OCI-LY1 (cell line): ENCODE data around the gene SAMD11.

ENCODE experiments used
- H2AFZ ChIP-seq: fragments of 200-600 bp; sonication (generic), shearing (Covaris generic); 2 replicates; pipeline ENCODE4 v1.6.0; 2014; ENCODE audit warnings: antibody characterized with exemption, mild to moderate bottlenecking, low read length
- H3F3A ChIP-seq: fragments of 200-600 bp; sonication (generic), shearing (Covaris generic); 2 replicates; pipeline ENCODE4 v1.6.0; 2014; ENCODE audit warnings: mild to moderate bottlenecking, antibody characterized with exemption, low read length, moderate library complexity; ENCODE audit not compliant: insufficient read depth
- H3K27ac ChIP-seq: fragments of 200-600 bp; sonication (generic); 2 replicates; pipeline ENCODE4 v1.5.1; 2014; ENCODE audit warnings: low read length, mixed run types, mild to moderate bottlenecking, low read depth; ENCODE audit not compliant: poor library complexity, severe bottlenecking
- H3K27me3 ChIP-seq: fragments of 200-600 bp; sonication (generic); 2 replicates; pipeline ENCODE4 v1.6.0; 2014; ENCODE audit warnings: antibody characterized with exemption, mild to moderate bottlenecking, low read length, moderate library complexity; ENCODE audit not compliant: insufficient read depth
- H3K36me3 ChIP-seq: fragments of 200-600 bp; sonication (generic); 2 replicates; pipeline ENCODE4 v1.6.1; 2014; ENCODE audit warnings: mild to moderate bottlenecking, antibody characterized with exemption, low read length, moderate library complexity, mixed read lengths; ENCODE audit not compliant: insufficient read depth
- H3K4me1 ChIP-seq: fragments of 200-600 bp; sonication (generic); 2 replicates; pipeline ENCODE4 v1.5.1; 2014; ENCODE audit warnings: mild to moderate bottlenecking, low read length, moderate library complexity; ENCODE audit not compliant: insufficient read depth, severe bottlenecking
- H3K4me2 ChIP-seq: fragments of 200-600 bp; sonication (generic), shearing (Covaris generic); 2 replicates; pipeline ENCODE4 v1.6.1; 2014; ENCODE audit warnings: low read length
- H3K4me3 ChIP-seq: fragments of 200-600 bp; sonication (generic); 2 replicates; pipeline ENCODE4 v1.5.1; 2014; ENCODE audit warnings: low read length, low read depth, mild to moderate bottlenecking, mixed read lengths; ENCODE audit not compliant: poor library complexity, severe bottlenecking
- H3K79me2 ChIP-seq: fragments of 200-600 bp; shearing (Covaris generic); 2 replicates; pipeline ENCODE4 v1.6.1; 2016; ENCODE audit warnings: mixed run types, low read length, mixed read lengths; ENCODE audit not compliant: insufficient read depth
- H3K9ac ChIP-seq: fragments of 200-600 bp; sonication (generic), shearing (Covaris generic); 2 replicates; pipeline ENCODE4 v1.6.1; 2014; ENCODE audit warnings: mild to moderate bottlenecking, low read length, mixed read lengths
- H3K9me2 ChIP-seq: fragments of 200-600 bp; sonication (generic), shearing (Covaris generic); 2 replicates; pipeline ENCODE4 v1.6.1; 2014; ENCODE audit warnings: low read depth, mild to moderate bottlenecking, low read length, mixed read lengths
- H3K9me3 ChIP-seq: fragments of 200-600 bp; shearing (Covaris generic); 2 replicates; pipeline ENCODE4 v1.6.1; 2014; ENCODE audit warnings: low read length, mixed read lengths
- H4K20me1 ChIP-seq: fragments of 200-600 bp; sonication (generic), shearing (Covaris generic); 2 replicates; pipeline ENCODE4 v1.6.0; 2016; ENCODE audit warnings: mild to moderate bottlenecking, low read length; ENCODE audit not compliant: insufficient read depth
- CTCF ChIP-seq: fragments of 200-600 bp; sonication (generic), shearing (Covaris generic); IDR thresholded peaks from 2 replicates; pipeline ENCODE4 v1.5.1; 2017; ENCODE audit warnings: mild to moderate bottlenecking, antibody characterized with exemption, low read length, moderate library complexity, mixed read lengths
- EZH2 ChIP-seq: fragments of 200-600 bp; sonication (generic), shearing (Covaris generic); IDR thresholded peaks from 2 replicates; pipeline ENCODE4 v1.8.0; 2017; ENCODE audit warnings: borderline replicate concordance, mixed run types, mild to moderate bottlenecking, antibody characterized with exemption, low read length, moderate library complexity, mixed read lengths

SAMD11 gene

DNA sequence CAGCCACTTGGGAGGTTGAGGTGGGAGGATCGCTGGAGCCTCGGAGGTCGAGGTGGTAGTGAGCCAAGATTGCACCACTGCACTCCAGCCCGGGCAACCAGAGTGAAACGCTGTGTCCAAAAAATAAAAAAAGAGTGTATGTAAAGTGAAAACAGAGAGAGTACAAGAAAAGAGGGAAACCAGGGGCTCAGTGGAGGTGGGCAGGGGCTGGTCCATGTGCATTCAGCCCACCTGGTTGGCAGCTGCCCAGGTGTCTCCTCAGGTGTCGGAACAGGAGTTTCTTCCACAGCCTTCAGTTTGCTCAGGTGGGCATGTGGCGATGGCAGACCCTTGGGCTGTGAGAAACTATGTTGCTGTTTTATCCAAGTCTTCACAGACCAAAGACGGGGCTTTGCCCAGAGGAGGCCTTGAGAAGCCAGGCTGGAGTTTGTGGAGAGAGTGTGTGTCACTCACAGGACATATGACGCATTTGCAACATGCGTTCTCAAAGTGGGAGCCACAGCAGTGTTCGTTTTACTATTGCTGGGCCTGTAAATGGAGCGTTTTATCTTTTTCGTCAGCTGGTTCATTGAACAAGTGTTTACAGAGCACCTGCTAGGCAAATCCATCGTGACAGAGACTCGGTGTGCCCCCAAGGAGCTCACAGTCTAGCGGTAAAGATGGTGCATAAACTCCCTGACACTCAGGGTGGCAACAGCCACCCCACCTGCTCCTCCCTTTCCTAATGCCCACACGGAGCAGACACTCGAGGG, 22.4 kb upstream of the SAMD11 start:
- TF ChIP-seq CTCF = no peak
- TF ChIP-seq EZH2 = no peak
- H3K27me3 ChIP-seq = peaks cover 11% of the 10 kb centered on the region; the same call in 1 of the 2 replicates

GRCh38 chr1:902802-903201, 20.9 kb upstream of the SAMD11 start:
- H3K9me3 ChIP-seq = no peaks in the 10 kb centered on the region
- no peak overlapping the region for H3K4me3 ChIP-seq
- peaks cover 11% of the 10 kb centered on the region; the same call in 1 of the 2 replicates for H3K27me3 ChIP-seq
- no peak overlapping the region for H3K4me2 ChIP-seq
- TF ChIP-seq CTCF (no peak), EZH2 (no peak)
- H3F3A ChIP-seq = no peaks in the 10 kb centered on the region
- no peaks in the 10 kb centered on the region for H3K79me2 ChIP-seq
- no peak overlapping the region for H2AFZ ChIP-seq
- peaks cover 6% of the 10 kb centered on the region for H3K4me1 ChIP-seq
- no peaks in the 10 kb centered on the region for H3K36me3 ChIP-seq
- no peaks in the 10 kb centered on the region for H3K9me2 ChIP-seq
- H3K9ac ChIP-seq = no peak overlapping the region
- no peaks in the 10 kb centered on the region for H4K20me1 ChIP-seq
- H3K27ac ChIP-seq = no peak overlapping the region

More for the DNA sequence above, 22.4 kb upstream of the SAMD11 start:
- H2AFZ ChIP-seq = no peak overlapping the region
- no peak overlapping the region for H3K4me2 ChIP-seq
- no peaks in the 10 kb centered on the region for H4K20me1 ChIP-seq
- peaks cover 6% of the 10 kb centered on the region for H3K4me1 ChIP-seq
- no peaks in the 10 kb centered on the region for H3K79me2 ChIP-seq
- no peaks in the 10 kb centered on the region for H3K9me2 ChIP-seq
- H3F3A ChIP-seq = no peaks in the 10 kb centered on the region
- no peaks in the 10 kb centered on the region for H3K9me3 ChIP-seq
- no peak overlapping the region for H3K9ac ChIP-seq
- no peak overlapping the region for H3K4me3 ChIP-seq
- no peaks in the 10 kb centered on the region for H3K36me3 ChIP-seq
- H3K27ac ChIP-seq = no peak overlapping the region

GRCh38 chr1:903305-903704, 20.4 kb upstream of the SAMD11 start:
- Histone ChIP-seq H3K9ac (no peak overlapping the region), H3K27me3 (peaks cover 11% of the 10 kb centered on the region; the same call in 1 of the 2 replicates), H3K9me2 (no peaks in the 10 kb centered on the region), H3K4me3 (no peak overlapping the region), H3K4me1 (peaks cover 6% of the 10 kb centered on the region), H4K20me1 (no peaks in the 10 kb centered on the region), H3K9me3 (no peaks in the 10 kb centered on the region), H3F3A (no peaks in the 10 kb centered on the region), H3K36me3 (no peaks in the 10 kb centered on the region), H3K27ac (no peak overlapping the region), H3K4me2 (no peak overlapping the region), H3K79me2 (no peaks in the 10 kb centered on the region), H2AFZ (no peak overlapping the region)
- TF ChIP-seq EZH2 (no peak), CTCF (no peak)
